GM11168 (cell line): ENCODE results near the gene RIC3.

Experiments used
- in situ Hi-C: fragments of 300-500 bp; cut with MboI; formaldehyde crosslinking; loops from one replicate; pipeline ENCODE4 v1.12.0; 2022; ENCODE audit warnings: low sequenced_read_pairs; ENCODE audit not compliant: unreplicated experiment

The RIC3 gene

DNA sequence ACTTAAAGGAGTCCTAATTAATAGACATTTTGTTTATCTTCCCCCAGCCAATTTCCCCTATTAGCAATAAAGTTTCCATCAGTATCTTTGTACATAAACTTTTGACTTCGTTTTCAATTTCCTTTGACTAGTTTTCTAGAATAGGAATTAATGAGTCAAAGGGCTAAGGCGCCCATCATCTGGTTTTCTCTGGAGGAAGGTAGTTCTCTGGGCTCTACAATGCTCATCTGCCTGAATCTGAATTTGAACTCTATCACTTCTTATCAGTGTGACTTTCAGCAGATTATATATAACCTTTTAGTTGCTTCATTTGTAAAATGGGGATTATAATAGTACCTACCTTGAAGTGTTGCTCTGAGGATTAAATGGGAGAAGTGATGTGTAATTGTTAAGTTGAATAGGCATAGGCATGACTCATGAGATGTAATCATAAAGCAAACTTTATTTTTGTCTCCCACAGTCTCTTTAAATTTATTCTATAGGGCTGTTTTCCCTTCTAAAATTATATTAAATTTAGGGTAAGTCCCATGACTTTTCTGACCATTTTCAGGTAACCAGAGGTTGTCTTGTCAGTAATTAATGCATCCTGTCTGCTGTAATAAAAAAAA lies 93.6 kb downstream of the RIC3 start:
- in situ Hi-C loops: no loop called here

DNA sequence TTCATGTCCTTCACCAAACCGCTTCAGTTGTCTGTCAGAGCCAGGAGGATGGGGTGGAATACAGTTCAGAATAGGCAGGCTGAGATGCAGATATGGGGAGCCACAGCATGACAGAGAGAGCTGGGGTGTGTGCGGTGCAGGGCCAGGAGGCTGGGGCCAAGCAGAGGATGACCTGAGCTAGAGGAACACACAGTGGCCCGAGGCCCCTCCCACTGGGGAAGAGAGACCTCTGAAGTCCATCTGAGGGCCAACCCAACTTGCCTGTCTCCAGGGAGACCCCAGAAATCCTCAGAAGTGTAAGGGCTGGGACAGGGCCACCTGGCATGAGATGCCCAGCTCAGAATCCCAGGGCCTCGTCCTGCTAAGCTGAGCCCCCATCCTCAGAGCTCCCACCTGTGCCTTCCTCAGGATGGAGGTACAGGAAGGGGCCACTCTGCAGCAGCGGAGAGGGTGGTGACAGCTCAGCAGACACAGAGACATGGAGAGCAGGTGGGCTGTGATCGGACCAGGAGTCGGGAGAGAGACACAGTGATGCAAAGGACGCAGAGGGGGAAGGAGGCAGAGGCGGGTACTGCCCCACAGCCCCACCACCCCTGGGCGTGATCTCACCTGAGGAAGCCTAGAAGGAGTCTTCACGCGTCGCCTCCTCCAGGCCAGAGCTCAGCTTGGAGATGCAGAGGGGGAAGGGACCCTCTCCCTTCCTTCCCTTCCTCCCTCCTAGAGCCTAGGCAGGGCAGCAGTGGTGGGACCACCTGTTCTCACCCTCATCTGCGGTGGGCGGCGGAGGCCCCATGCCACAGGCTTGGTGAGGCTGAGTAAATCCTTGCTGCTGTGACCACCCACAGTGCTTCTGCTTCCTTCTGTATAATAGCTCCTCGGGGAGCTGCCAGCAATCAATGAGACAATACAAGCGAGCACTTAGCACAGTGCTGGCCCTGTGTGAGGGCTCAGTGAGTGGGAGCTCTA lies 96.9 kb downstream of the RIC3 start:
- in situ Hi-C loops: no loop called here

DNA sequence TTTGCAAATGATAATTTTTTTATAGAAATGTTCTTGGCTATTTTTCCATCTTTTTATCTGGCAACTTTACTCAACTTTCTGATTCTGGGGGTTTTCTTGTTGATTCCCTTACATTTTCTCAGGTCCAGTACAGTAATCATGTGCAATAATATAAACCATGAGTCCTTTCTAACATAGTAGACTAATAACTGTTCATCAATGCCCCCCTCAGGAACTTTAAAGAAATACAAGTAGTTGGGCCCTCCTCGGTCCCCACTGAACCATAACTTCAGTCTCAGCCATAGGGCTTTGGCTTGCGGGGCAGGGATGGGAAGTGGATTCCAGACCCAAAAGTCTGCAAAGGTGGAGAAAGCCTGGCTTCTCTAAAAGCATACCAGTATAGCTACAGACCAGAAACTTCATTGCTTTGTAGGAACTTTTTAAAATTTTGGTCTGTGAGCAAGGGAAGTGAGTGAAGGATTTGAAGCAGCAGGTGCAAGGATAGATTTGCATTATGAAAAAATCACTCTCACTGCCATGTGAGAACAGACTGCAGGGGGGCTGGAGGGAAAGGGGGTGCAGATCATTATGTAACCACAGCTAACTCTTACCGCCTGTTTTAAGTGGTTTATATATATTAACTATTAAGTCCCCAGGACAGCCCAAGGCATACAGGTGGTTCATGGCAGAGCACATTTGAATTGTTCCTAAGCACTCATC lies 98.3 kb downstream of the RIC3 start:
- in situ Hi-C loops: no loop called here

GRCh38 chr11:8069771-8070170 lies 99.1 kb downstream of the RIC3 start:
- in situ Hi-C loops: no loop called here

DNA sequence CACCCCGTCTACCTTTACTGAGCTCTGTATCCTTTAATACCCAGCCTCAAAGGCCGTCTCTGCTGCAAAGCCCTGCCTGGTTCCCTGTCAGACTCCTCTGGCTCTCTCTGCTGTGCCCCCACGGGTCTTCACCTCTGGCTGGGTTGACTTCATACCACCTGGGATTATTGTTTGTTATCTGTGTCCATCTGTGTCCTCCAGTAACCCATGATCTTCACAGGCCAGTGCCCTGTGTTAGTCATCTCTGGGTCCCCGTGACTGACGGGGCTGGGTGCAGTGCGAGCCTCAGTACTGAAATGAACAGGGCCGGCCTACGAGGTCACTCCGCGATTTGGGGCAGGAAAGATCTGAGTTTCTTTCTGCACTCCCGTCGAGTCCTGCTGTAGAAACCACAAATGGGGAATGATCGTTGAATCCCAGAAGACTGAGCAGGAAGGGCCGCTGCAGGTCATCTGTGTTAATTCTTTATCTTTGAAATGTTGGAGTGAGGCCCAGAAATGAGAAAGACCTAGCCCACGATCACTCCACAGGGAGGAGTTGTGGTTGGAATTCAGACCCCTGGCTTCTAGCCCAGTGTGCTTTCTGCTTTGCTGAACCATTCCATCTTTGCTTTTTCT lies 100.1 kb downstream of the RIC3 start:
- in situ Hi-C loops: no loop called here

DNA sequence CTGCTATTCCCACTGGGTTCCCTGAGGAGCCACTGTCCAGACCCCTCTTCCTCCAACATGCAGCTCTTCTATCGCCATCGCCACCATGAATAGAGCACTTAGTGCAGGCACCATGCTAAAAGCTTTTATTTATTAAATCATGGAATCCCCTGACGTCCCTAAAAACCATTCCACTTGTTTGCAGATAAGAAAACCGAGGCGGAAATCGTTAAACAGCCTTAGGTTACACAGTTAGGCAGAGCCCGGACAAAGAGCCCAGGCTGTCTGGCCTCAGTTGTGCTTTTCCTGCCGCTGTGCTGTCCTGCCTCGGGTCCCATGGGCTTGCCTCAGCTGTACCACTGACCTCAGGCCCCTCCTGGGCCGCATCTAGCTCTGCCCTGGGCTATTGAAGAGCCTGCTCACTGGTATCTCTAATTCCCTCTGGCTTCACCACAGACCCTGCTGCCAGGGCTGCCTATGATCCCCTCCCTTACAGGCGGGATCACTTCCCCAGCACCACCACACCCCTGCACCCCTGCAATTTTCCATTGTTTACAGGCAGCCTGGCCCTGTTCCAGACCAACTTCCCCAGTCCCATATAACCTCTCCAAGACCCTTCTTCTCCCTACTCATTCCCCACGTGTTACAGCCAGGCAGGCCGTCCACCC lies 100.8 kb downstream of the RIC3 start:
- in situ Hi-C loops: no loop called here

DNA sequence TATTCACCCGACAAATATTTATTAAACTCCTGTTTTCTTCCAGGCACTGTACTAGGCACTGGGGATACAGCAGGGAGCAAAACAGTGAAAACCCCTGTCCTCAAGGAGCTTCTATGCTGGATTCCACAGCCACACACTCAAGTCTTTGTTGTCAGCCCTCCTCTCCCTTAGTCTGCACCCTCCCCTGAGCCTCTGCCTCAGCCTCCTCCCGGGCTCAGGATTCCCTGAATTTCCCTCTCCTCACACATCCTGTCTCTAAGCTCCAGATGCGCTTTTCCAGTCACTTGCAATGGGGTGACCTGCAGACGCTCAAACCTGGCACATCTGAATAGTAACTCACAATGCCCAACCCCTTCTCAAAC lies 101.3 kb downstream of the RIC3 start:
- in situ Hi-C loops: no loop called here

- in situ Hi-C loops: no loop called here
These were observed 101.8 kb downstream of the RIC3 start for GRCh38 chr11:8066911-8067455.

- in situ Hi-C loops: no loop called here
These were observed 102.6 kb downstream of the RIC3 start for GRCh38 chr11:8066036-8066910.

GRCh38 chr11:8065031-8065430 lies 103.8 kb downstream of the RIC3 start:
- in situ Hi-C loops: no loop called here

- in situ Hi-C loops: no loop called here
These were observed 105.5 kb downstream of the RIC3 start for GRCh38 chr11:8063324-8063723.

GRCh38 chr11:8062781-8063257 lies 106.0 kb downstream of the RIC3 start:
- in situ Hi-C loops: no loop called here

GRCh38 chr11:8061555-8062428 lies 107.0 kb downstream of the RIC3 start:
- in situ Hi-C loops: no loop called here

DNA sequence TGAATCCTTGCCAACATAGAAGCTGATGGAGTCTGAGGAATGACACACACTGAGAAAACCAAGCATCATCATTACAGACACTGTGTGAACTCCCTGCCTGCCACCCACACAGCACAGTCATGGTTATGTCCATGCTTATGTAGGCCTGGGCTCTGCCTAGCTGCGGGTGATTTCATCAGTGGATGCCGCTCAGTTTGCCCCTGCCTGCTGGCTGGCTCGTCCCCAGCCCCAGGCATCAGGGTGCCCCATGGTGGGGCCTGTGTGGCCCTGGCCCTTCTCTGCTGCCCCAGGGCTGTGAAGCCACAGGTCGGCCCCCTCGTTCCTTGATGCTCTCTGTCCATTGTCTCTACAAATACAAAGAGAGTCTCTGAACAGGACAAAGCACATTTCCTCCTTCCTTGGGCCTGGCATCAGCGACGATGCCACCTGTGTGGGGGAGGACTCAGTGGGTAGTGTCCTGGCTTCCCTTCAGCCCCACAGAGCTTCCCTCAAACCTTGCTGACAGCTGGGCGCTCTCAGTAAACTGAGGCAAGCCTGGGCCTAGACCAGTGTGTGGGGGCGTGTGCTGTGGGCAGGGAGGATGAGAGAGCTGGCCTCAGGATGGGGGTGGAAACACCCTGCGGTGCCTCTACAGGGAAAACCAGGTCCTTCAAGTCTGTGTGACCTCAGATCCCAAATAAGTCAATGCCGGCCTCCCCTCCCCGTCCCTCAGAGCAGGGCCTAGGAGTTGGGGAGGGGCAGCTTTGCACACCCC lies 107.8 kb downstream of the RIC3 start:
- in situ Hi-C loops: no loop called here

GRCh38 chr11:8060146-8060719 lies 108.6 kb downstream of the RIC3 start:
- in situ Hi-C loops: no loop called here

DNA sequence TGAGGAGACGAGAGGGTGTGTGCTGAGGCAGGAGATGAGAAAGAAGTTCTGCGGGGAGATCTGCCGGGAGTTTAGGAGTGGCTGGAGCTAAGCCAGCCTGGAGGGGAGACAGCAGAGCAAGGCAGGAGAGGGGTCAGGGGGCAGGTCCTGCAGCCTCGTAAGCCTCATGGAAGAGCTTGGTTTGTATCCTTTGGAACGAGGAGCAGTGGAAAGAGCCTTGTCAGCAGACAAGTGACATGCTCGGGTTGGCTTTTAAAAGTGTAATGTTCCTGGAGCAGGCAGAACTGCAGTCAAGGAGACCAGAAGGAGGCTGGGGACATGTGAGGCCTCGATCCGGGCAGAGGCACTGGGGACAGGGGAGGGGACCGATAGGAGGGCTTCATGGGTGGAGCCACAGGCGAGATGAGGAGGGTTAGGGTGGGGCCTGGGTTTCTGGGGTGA lies 109.2 kb downstream of the RIC3 start:
- in situ Hi-C loops: no loop called here

GRCh38 chr11:8059030-8059429 lies 109.8 kb downstream of the RIC3 start:
- in situ Hi-C loops: no loop called here
